Mesenchymal stem cell (in vitro differentiated cells and primary cell): ENCODE data around the gene PRRX2.

ENCODE experiments used
- DNase-seq: peaks from one replicate; pipeline ENCODE4 v3.0.0-alpha.2; 2013
- H2AFZ ChIP-seq: one replicate; pipeline ENCODE4 v1.6.1; 2013; ENCODE audit warnings: low read depth, mild to moderate bottlenecking, control low read depth, inconsistent platforms, low read length, moderate library complexity
- H2AK5ac ChIP-seq: 2 replicates; pipeline ENCODE4 v1.6.1; 2013; ENCODE audit warnings: low read length, moderate library complexity, mild to moderate bottlenecking, inconsistent platforms; ENCODE audit not compliant: severe bottlenecking
- H2BK120ac ChIP-seq: one replicate; pipeline ENCODE4 v1.6.1; 2013; ENCODE audit warnings: low read depth, mild to moderate bottlenecking, inconsistent platforms, low read length, moderate library complexity
- H2BK12ac ChIP-seq, 2 experiments: one replicate each; pipeline ENCODE4 v1.6.1; 2013; ENCODE audit warnings: inconsistent platforms in 2 of 2, low read length in 2 of 2, mild to moderate bottlenecking in 2 of 2, moderate library complexity in 2 of 2, control low read depth in 1 of 2
- H2BK15ac ChIP-seq: one replicate; pipeline ENCODE4 v1.6.1; 2013; ENCODE audit warnings: mild to moderate bottlenecking, low read depth, inconsistent platforms; ENCODE audit not compliant: poor library complexity, severe bottlenecking
- H2BK5ac ChIP-seq: 2 replicates; pipeline ENCODE4 v1.6.1; 2013; ENCODE audit warnings: low read depth, mild to moderate bottlenecking, low read length, control low read depth, inconsistent platforms; ENCODE audit not compliant: poor library complexity, severe bottlenecking
- H3K14ac ChIP-seq, 2 experiments: one replicate each; pipeline ENCODE4 v1.6.1; 2013; ENCODE audit warnings: inconsistent platforms in 2 of 2, low read length in 2 of 2, control low read depth in 1 of 2, mild to moderate bottlenecking in 1 of 2, moderate library complexity in 1 of 2
- H3K18ac ChIP-seq, 2 experiments: one replicate each; pipeline ENCODE4 v1.6.1; 2013; ENCODE audit warnings: inconsistent platforms in 2 of 2, low read length in 2 of 2, control low read depth in 1 of 2, low read depth in 1 of 2, mild to moderate bottlenecking in 1 of 2
- H3K23ac ChIP-seq, 2 experiments: one replicate each; pipeline ENCODE4 v1.6.1; 2013; ENCODE audit warnings: inconsistent platforms in 2 of 2, low read length in 2 of 2, mild to moderate bottlenecking in 2 of 2, moderate library complexity in 2 of 2, control low read depth in 1 of 2
- H3K27ac ChIP-seq: 2 replicates; pipeline ENCODE4 v1.5.1; 2013; ENCODE audit warnings: mild to moderate bottlenecking, moderate library complexity, low read length, control low read depth, inconsistent platforms; ENCODE audit not compliant: poor library complexity, severe bottlenecking
- H3K27me3 ChIP-seq, 2 experiments: 2 replicates each; pipeline versions ENCODE4 v1.6.1 to v1.7.0; 2013; ENCODE audit warnings: low read length in 2 of 2, mild to moderate bottlenecking in 2 of 2, moderate library complexity in 2 of 2, control low read depth in 1 of 2, inconsistent platforms in 1 of 2; ENCODE audit not compliant: control insufficient read depth in 1 of 2, insufficient read depth in 1 of 2
- H3K36me3 ChIP-seq, 2 experiments: 2 replicates each; pipeline versions ENCODE4 v1.6.1 to v1.7.0; 2013; ENCODE audit warnings: low read length in 2 of 2, control low read depth in 1 of 2, inconsistent platforms in 1 of 2, low read depth in 1 of 2, mild to moderate bottlenecking in 1 of 2; ENCODE audit not compliant: insufficient read depth in 2 of 2, control insufficient read depth in 1 of 2
- H3K4ac ChIP-seq, 2 experiments: one replicate each; pipeline ENCODE4 v1.6.1; 2013; ENCODE audit warnings: inconsistent platforms in 2 of 2, low read length in 2 of 2, mild to moderate bottlenecking in 2 of 2, moderate library complexity in 2 of 2, control low read depth in 1 of 2, low read depth in 1 of 2
- H3K4me1 ChIP-seq: 2 replicates; pipeline ENCODE4 v1.6.1; 2013; ENCODE audit warnings: low read depth, low read length, control low read depth; ENCODE audit not compliant: control insufficient read depth, insufficient read depth
- H3K4me2 ChIP-seq: 2 replicates; pipeline ENCODE4 v1.6.1; 2013; ENCODE audit warnings: low read length, mild to moderate bottlenecking, inconsistent platforms; ENCODE audit not compliant: poor library complexity, severe bottlenecking
- H3K4me3 ChIP-seq, 2 experiments: 2 replicates each; pipeline versions ENCODE4 v1.5.1 to v1.7.0; 2013; ENCODE audit warnings: low read length in 2 of 2, mild to moderate bottlenecking in 2 of 2, control low read depth in 1 of 2, low read depth in 1 of 2; ENCODE audit not compliant: insufficient read depth in 1 of 2
- H3K79me1 ChIP-seq: replicated peaks from 2 replicates; pipeline ENCODE4 v1.6.1; 2013; ENCODE audit warnings: mild to moderate bottlenecking, control low read depth, low read length, inconsistent platforms; ENCODE audit not compliant: poor library complexity, severe bottlenecking
- H3K9ac ChIP-seq: 2 replicates; pipeline ENCODE4 v1.7.0; 2013; ENCODE audit warnings: mild to moderate bottlenecking, low read length, moderate library complexity
- H3K9me3 ChIP-seq: 2 replicates; pipeline ENCODE4 v1.7.0; 2013; ENCODE audit warnings: mild to moderate bottlenecking, low read length; ENCODE audit not compliant: control insufficient read depth
- H4K8ac ChIP-seq: one replicate; pipeline ENCODE4 v1.6.1; 2013; ENCODE audit warnings: inconsistent platforms, mild to moderate bottlenecking, low read length, moderate library complexity
- H4K91ac ChIP-seq: one replicate; pipeline ENCODE4 v1.6.1; 2013; ENCODE audit warnings: mild to moderate bottlenecking, low read length, inconsistent platforms
- WGBS: methylation state at CpG from one replicate; pipeline ENCODE4 v1.1.7; 2013; ENCODE audit warnings: mixed read lengths; 5-methylcytosine and 5-hydroxymethylcytosine counted together

Gene PRRX2

GRCh38 chr9:129630967-129631673, 34.3 kb upstream of the PRRX2 start:
- H3K14ac ChIP-seq, result peak overlapping the region in 1 of 2 experiments; percentile 19
- H3K9ac ChIP-seq, result no peak overlapping the region
- peaks cover 47% of the 10 kb centered on the region for H3K4me1 ChIP-seq
- no peak overlapping the region for H3K4ac ChIP-seq
- no peak overlapping the region for H3K4me2 ChIP-seq
- no peak overlapping the region for H4K8ac ChIP-seq
- no peaks in the 10 kb centered on the region for H3K9me3 ChIP-seq
- H2BK120ac ChIP-seq, result no peak overlapping the region
- H3K23ac ChIP-seq, result no peak overlapping the region
- no peak overlapping the region for H3K18ac ChIP-seq
- H3K36me3 ChIP-seq, result peaks cover 40 to 53% of the 10 kb centered on the region in 2 experiments
- H3K4me3 ChIP-seq, result no peak overlapping the region
- 87% methylated on average over 21 of the region's 21 CpGs for WGBS
- no peak overlapping the region for H2AK5ac ChIP-seq
- H2BK12ac ChIP-seq, result no peak overlapping the region
- H2BK15ac ChIP-seq, result no peak overlapping the region
- H3K27ac ChIP-seq, result no peak overlapping the region
- H2BK5ac ChIP-seq, result no peak overlapping the region
- DNase-seq, result peak; percentile 18
- H3K79me1 ChIP-seq, result peaks cover 12% of the 10 kb centered on the region
- H3K27me3 ChIP-seq, result no peaks in the 10 kb centered on the region
- H4K91ac ChIP-seq, result no peak overlapping the region
- H2AFZ ChIP-seq, result no peak overlapping the region

GRCh38 chr9:129631674-129632129, 33.7 kb upstream of the PRRX2 start:
- H3K4me3 ChIP-seq, result no peak overlapping the region
- H2BK5ac ChIP-seq, result no peak overlapping the region
- DNase-seq, result no peak
- H4K8ac ChIP-seq, result no peak overlapping the region
- no peak overlapping the region for H2BK120ac ChIP-seq
- no peaks in the 10 kb centered on the region for H3K9me3 ChIP-seq
- no peak overlapping the region for H2AK5ac ChIP-seq
- no peak overlapping the region for H3K27ac ChIP-seq
- no peak overlapping the region for H3K14ac ChIP-seq
- H3K4me1 ChIP-seq, result peaks cover 47% of the 10 kb centered on the region
- no peak overlapping the region for H2AFZ ChIP-seq
- H2BK15ac ChIP-seq, result no peak overlapping the region
- peaks cover 12% of the 10 kb centered on the region for H3K79me1 ChIP-seq
- no peaks in the 10 kb centered on the region for H3K27me3 ChIP-seq
- no peak overlapping the region for H4K91ac ChIP-seq
- H3K9ac ChIP-seq, result no peak overlapping the region
- no peak overlapping the region for H3K4me2 ChIP-seq
- WGBS, result 92% methylated on average over 19 of the region's 19 CpGs
- no peak overlapping the region for H3K18ac ChIP-seq
- H3K23ac ChIP-seq, result peak overlapping the region in 1 of 2 experiments; percentile 38
- H3K4ac ChIP-seq, result no peak overlapping the region
- H2BK12ac ChIP-seq, result no peak overlapping the region
- peaks cover 43 to 56% of the 10 kb centered on the region in 2 experiments for H3K36me3 ChIP-seq

- Histone ChIP-seq H2BK12ac (no peak overlapping the region), H2BK15ac (no peak overlapping the region), H3K27me3 (no peaks in the 10 kb centered on the region), H3K4me2 (no peak overlapping the region), H2AFZ (no peak overlapping the region), H3K18ac (no peak overlapping the region), H2BK120ac (no peak overlapping the region), H3K4me3 (no peak overlapping the region), H3K27ac (no peak overlapping the region), H3K79me1 (peaks cover 18% of the 10 kb centered on the region), H4K8ac (no peak overlapping the region), H3K4ac (no peak overlapping the region), H3K14ac (no peak overlapping the region), H3K9me3 (no peaks in the 10 kb centered on the region), H3K4me1 (peaks cover 47% of the 10 kb centered on the region), H4K91ac (no peak overlapping the region), H2AK5ac (no peak overlapping the region), H3K23ac (no peak overlapping the region), H2BK5ac (no peak overlapping the region), H3K36me3 (peaks cover 50 to 64% of the 10 kb centered on the region in 2 experiments), H3K9ac (no peak overlapping the region)
- DNase-seq, result no peak
- WGBS, result 95% methylated on average over 13 of the region's 13 CpGs
These were observed 33.0 kb upstream of the PRRX2 start for GRCh38 chr9:129632460-129632859.

- H3K23ac ChIP-seq, result no peak overlapping the region
- no peak overlapping the region for H4K8ac ChIP-seq
- DNase-seq, result no peak
- no peak overlapping the region for H2AFZ ChIP-seq
- no peak overlapping the region for H3K4me3 ChIP-seq
- no peak overlapping the region for H3K4me2 ChIP-seq
- no peak overlapping the region for H2AK5ac ChIP-seq
- H3K4ac ChIP-seq, result no peak overlapping the region
- H3K27ac ChIP-seq, result no peak overlapping the region
- H2BK120ac ChIP-seq, result no peak overlapping the region
- H3K9ac ChIP-seq, result no peak overlapping the region
- no peaks in the 10 kb centered on the region for H3K9me3 ChIP-seq
- H2BK5ac ChIP-seq, result no peak overlapping the region
- H3K18ac ChIP-seq, result no peak overlapping the region
- peaks cover 40% of the 10 kb centered on the region for H3K4me1 ChIP-seq
- 97% methylated on average over 4 of the region's 4 CpGs for WGBS
- peaks cover 24% of the 10 kb centered on the region for H3K79me1 ChIP-seq
- H2BK12ac ChIP-seq, result no peak overlapping the region
- H2BK15ac ChIP-seq, result no peak overlapping the region
- H4K91ac ChIP-seq, result no peak overlapping the region
- H3K36me3 ChIP-seq, result peaks cover 56 to 71% of the 10 kb centered on the region in 2 experiments
- no peak overlapping the region for H3K14ac ChIP-seq
- H3K27me3 ChIP-seq, result no peaks in the 10 kb centered on the region
These were observed 32.2 kb upstream of the PRRX2 start for GRCh38 chr9:129633207-129633606.
